Endothelial cell of umbilical vein (primary cell): ENCODE results near the gene NCKAP5. TPM values are rescaled to one million over a fixed set of nuclear protein-coding genes. Genes with fewer than 3 reads are reported as not detected.

Source experiments
- BruUV-seq: library from RNA; stranded (reverse); fragments of 400-500 nt; replicated peaks from 2 replicates; lab custom pipeline; 2021; lab: Mats Ljungman, UMichigan
- CTCF ChIA-PET: fragments of 300-600, 350-600 bp; sonication (Branson Sonifier 250); formaldehyde crosslinking; loops from one replicate; lab custom pipeline; 2021; ENCODE audit warnings: antibody characterized with exemption, inconsistent platforms; lab: Charles Lee
- POLR2A ChIA-PET: fragments of 300-600, 350-600 bp; sonication (Branson Sonifier 250); formaldehyde crosslinking; loops from one replicate; lab custom pipeline; 2021; ENCODE audit warnings: antibody characterized with exemption, inconsistent platforms; lab: Charles Lee
- DNase-seq: peaks from one replicate; pipeline ENCODE4 v3.0.0-alpha.2; 2011; ENCODE audit warnings: low read depth, low spot score
- FAIRE-seq: peaks from 2 replicates; lab custom pipeline; 2011; peaks lifted over from hg19 to GRCh38; lab: Jason Lieb, UNC
- H2AFZ ChIP-seq: 2 replicates; pipeline ENCODE4 v1.6.0; 2012; ENCODE audit warnings: low read depth, low read length, control low read depth, inconsistent platforms
- H3K27ac ChIP-seq: 2 replicates; pipeline ENCODE4 v1.5.1; 2011; ENCODE audit warnings: low read depth, mild to moderate bottlenecking, control low read depth, low read length, moderate library complexity; ENCODE audit not compliant: insufficient read depth
- H3K27me3 ChIP-seq, 2 experiments: 2 replicates each; pipeline versions ENCODE4 v1.6.0 to v1.6.1; 2011; ENCODE audit warnings: low read length in 2 of 2, mixed read lengths in 1 of 2; ENCODE audit not compliant: control insufficient read depth in 2 of 2, insufficient read depth in 2 of 2
- H3K36me3 ChIP-seq, 2 experiments: 2 replicates in 1 of 2; 3 replicates in 1 of 2; pipeline ENCODE4 v1.5.1; 2011; ENCODE audit warnings: low read length in 2 of 2, mild to moderate bottlenecking in 1 of 2, moderate library complexity in 1 of 2; ENCODE audit not compliant: control insufficient read depth in 2 of 2, insufficient read depth in 2 of 2; ENCODE audit errors: extremely low read depth in 1 of 2
- H3K4me1 ChIP-seq: 3 replicates; pipeline ENCODE4 v1.5.1; 2011; ENCODE audit warnings: mild to moderate bottlenecking, low read length; ENCODE audit not compliant: control insufficient read depth, insufficient read depth; ENCODE audit errors: extremely low read depth
- H3K4me2 ChIP-seq: 2 replicates; pipeline ENCODE4 v1.6.1; 2011; ENCODE audit warnings: low read length, control low read depth, mixed read lengths; ENCODE audit not compliant: insufficient read depth
- H3K4me3 ChIP-seq, 3 experiments: fragments of 200-600 bp in 1 of 3; sonication (generic), shearing (Covaris generic) in 1 of 3; replicated peaks in 1 of 3; 2 replicates each; pipeline ENCODE4 v1.5.1; 2011 to 2016; ENCODE audit warnings: control low read depth in 3 of 3, low read length in 3 of 3, mild to moderate bottlenecking in 2 of 3, inconsistent platforms in 1 of 3, low read depth in 1 of 3, moderate library complexity in 1 of 3; ENCODE audit not compliant: insufficient read depth in 1 of 3
- H3K79me2 ChIP-seq: 2 replicates; pipeline ENCODE4 v1.6.0; 2012; ENCODE audit warnings: low read length, inconsistent platforms; ENCODE audit not compliant: control insufficient read depth, insufficient read depth
- H3K9ac ChIP-seq: replicated peaks from 2 replicates; pipeline ENCODE3; 2011; ENCODE audit warnings: low read length, control low read depth; ENCODE audit not compliant: insufficient read depth; ENCODE audit errors: extremely low read depth
- H3K9me1 ChIP-seq: replicated peaks from 3 replicates; pipeline ENCODE4 v1.6.0; 2011; ENCODE audit warnings: mild to moderate bottlenecking, low read length; ENCODE audit not compliant: control insufficient read depth, insufficient read depth; ENCODE audit errors: extremely low read depth
- H3K9me3 ChIP-seq: replicated peaks from 2 replicates; pipeline ENCODE4 v1.5.1; 2012; ENCODE audit warnings: low read length, inconsistent platforms; ENCODE audit not compliant: control insufficient read depth, insufficient read depth
- H4K20me1 ChIP-seq: replicated peaks from 2 replicates; pipeline ENCODE3; 2011; ENCODE audit warnings: mild to moderate bottlenecking, low read length; ENCODE audit not compliant: control insufficient read depth, insufficient read depth; ENCODE audit errors: extremely low read depth
- EZH2 ChIP-seq: IDR thresholded peaks from 2 replicates; pipeline ENCODE4 v1.6.1; 2012; ENCODE audit warnings: borderline replicate concordance, low read depth, mild to moderate bottlenecking, moderate library complexity, low read length, inconsistent platforms; ENCODE audit not compliant: severe bottlenecking
- FOS ChIP-seq: IDR thresholded peaks from 2 replicates; pipeline ENCODE4 v1.6.1; 2011; ENCODE audit warnings: mild to moderate bottlenecking, low read length, moderate library complexity, borderline replicate concordance; ENCODE audit not compliant: insufficient read depth
- GATA2 ChIP-seq: IDR thresholded peaks from 2 replicates; pipeline ENCODE4 v1.7.0; 2011; ENCODE audit warnings: low read depth, mild to moderate bottlenecking, moderate library complexity, mixed read lengths, low read length; ENCODE audit not compliant: insufficient read length, insufficient read depth
- JUN ChIP-seq: IDR thresholded peaks from 2 replicates; pipeline ENCODE4 v1.6.1; 2011; ENCODE audit warnings: borderline replicate concordance, low read depth; ENCODE audit not compliant: insufficient read length, insufficient read depth
- MYC ChIP-seq: IDR thresholded peaks from one replicate; pipeline ENCODE4 v1.6.1; 2011; ENCODE audit warnings: mild to moderate bottlenecking, low read depth, low read length
- POLR2A ChIP-seq: IDR thresholded peaks from 2 replicates; pipeline ENCODE4 v1.6.1; 2012; ENCODE audit warnings: low read depth, mild to moderate bottlenecking, control low read depth, low read length
- POLR2AphosphoS5 ChIP-seq: IDR thresholded peaks from 2 replicates; pipeline ENCODE4 v1.6.1; 2012; ENCODE audit warnings: low read depth, mild to moderate bottlenecking, control low read depth, low read length, moderate library complexity; ENCODE audit not compliant: insufficient read depth
- dilution Hi-C: fragments of 300-500 bp; cut with MboI; formaldehyde crosslinking; loops from one replicate; pipeline ENCODE4 v1.15.0; 2019; ENCODE audit warnings: low sequenced_read_pairs; ENCODE audit not compliant: extremely low pct_ligation_motif_present
- intact Hi-C: fragments of 100-400 bp; cut with micrococcal nuclease; formaldehyde crosslinking; loops from one replicate; pipeline ENCODE4 v1.10.0; 2022
- polyA plus RNA-seq, 4 experiments: library from polyadenylated mRNA; depleted of rRNA in 3 of 4; stranded (reverse) in 3 of 4; unstranded in 1 of 4; fragments of >200 nt; gene quantifications; 2 replicates each; pipeline versions ENCODE4 v1.2.1 to v1.2.3, GENCODE V29; 2011 to 2012; ENCODE audit warnings: missing spikeins in 1 of 4
- total RNA-seq: library from RNA; stranded (reverse); gene quantifications from 2 replicates; pipeline ENCODE4 v1.2.3, GENCODE V29; 2021
- TF ChIP-seq, protein P1 (sequence below): IDR thresholded peaks from 2 replicates; pipeline ENCODE4 v1.6.1; 2011; ENCODE audit not compliant: insufficient read depth, insufficient read length
- TF ChIP-seq, protein P2 (sequence below), 2 donors: IDR thresholded peaks; 1 replicate in 1 of 2; 2 replicates in 1 of 2; pipeline ENCODE4 v1.5.1; 2011; ENCODE audit warnings: low read length in 2 of 2, mild to moderate bottlenecking in 2 of 2, moderate library complexity in 2 of 2, control low read depth in 1 of 2, inconsistent platforms in 1 of 2, low read depth in 1 of 2; ENCODE audit not compliant: insufficient read depth in 1 of 2; ENCODE audit errors: extremely low read depth in 1 of 2

NCKAP5 gene
- total and polyA plus RNA-seq, 2 donors (not counting 3 experiments of a cell fraction or from before 2014, with no cell fraction given): 0.47 to 3.3 TPM

DNA sequence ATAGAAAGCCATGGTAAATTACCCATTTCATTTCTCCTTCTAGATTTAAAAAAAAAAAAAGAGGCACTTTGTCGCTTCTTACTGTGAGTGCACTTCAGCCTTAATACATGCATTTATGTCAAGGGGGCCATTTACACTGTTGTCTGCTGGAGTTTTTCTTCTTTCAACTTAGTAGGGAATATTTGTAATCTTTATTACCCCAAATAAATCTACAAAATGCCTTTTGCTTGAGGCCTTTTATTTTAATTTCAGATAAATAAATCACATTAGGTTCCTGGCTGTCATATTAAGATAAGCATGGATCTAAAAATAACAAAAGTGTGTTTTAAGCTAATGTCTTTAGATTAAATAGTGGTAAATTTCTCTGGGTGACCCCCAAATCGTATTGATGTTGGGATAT, 276.0 kb downstream of the NCKAP5 start:
- no peak overlapping the region for H2AFZ ChIP-seq
- ChIA-PET CTCF (interaction anchor here (0.6 kb wide), 1 partner anchor 227 kb away, joined by 3 read pairs; no protein-coding TSS in a partner anchor), POLR2A (no interaction called here)
- dilution Hi-C loops (no loop called here), intact Hi-C loops (no loop called here)
- no peak overlapping the region for H3K27ac ChIP-seq
- no peak for FAIRE-seq
- TF ChIP-seq, protein P1, sequence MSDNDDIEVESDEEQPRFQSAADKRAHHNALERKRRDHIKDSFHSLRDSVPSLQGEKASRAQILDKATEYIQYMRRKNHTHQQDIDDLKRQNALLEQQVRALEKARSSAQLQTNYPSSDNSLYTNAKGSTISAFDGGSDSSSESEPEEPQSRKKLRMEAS: no peak
- no peak for TF ChIP-seq FOS
- no peak for TF ChIP-seq JUN
- TF ChIP-seq EZH2: no peak
- TF ChIP-seq GATA2: no peak
- no peak for TF ChIP-seq POLR2AphosphoS5
- TF ChIP-seq POLR2A: no peak
- TF ChIP-seq, protein P2, sequence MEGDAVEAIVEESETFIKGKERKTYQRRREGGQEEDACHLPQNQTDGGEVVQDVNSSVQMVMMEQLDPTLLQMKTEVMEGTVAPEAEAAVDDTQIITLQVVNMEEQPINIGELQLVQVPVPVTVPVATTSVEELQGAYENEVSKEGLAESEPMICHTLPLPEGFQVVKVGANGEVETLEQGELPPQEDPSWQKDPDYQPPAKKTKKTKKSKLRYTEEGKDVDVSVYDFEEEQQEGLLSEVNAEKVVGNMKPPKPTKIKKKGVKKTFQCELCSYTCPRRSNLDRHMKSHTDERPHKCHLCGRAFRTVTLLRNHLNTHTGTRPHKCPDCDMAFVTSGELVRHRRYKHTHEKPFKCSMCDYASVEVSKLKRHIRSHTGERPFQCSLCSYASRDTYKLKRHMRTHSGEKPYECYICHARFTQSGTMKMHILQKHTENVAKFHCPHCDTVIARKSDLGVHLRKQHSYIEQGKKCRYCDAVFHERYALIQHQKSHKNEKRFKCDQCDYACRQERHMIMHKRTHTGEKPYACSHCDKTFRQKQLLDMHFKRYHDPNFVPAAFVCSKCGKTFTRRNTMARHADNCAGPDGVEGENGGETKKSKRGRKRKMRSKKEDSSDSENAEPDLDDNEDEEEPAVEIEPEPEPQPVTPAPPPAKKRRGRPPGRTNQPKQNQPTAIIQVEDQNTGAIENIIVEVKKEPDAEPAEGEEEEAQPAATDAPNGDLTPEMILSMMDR (IDR thresholded peaks at IDR 0.05; ENCODE audit: extremely low read depth in 1 of 2, insufficient read depth in 1 of 2, low read depth in 1 of 2, low read length in 2 of 2): no peak
- TF ChIP-seq MYC: no peak
- no peaks in the 10 kb centered on the region for H3K79me2 ChIP-seq
- H3K9ac ChIP-seq: no peak overlapping the region
- no peaks in the 10 kb centered on the region for H3K27me3 ChIP-seq
- no peak for DNase-seq
- no peaks in the 10 kb centered on the region for H4K20me1 ChIP-seq
- no peaks in the 10 kb centered on the region for H3K9me1 ChIP-seq
- no peak overlapping the region for H3K4me2 ChIP-seq
- no peaks in the 10 kb centered on the region for H3K9me3 ChIP-seq
- H3K36me3 ChIP-seq: no peaks in the 10 kb centered on the region
- BruUV-seq: no TSS peak
- H3K4me3 ChIP-seq: no peak overlapping the region
- peaks cover 6% of the 10 kb centered on the region for H3K4me1 ChIP-seq
